ENCODE measurements around the gene CLN6.

The CLN6 gene

DNA sequence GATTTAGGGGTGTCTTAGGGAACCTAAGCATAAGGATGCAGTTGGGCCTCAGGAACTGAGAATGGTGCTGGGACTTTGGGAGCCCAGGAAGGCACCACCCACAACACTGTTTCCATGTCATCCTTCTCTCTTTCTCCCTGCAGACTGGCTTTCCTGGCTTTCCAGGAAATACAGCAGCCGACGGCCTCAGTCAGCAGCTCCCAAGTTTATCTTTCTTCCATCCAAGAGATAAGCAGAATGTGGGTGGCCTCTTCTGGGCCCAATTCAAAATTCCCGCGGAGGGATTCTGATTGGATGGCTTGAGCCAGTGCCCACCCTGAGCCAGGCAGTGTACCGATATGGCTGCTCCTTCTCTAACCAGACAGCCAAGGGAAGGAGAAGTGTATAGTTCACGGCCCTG is 4.5 kb upstream of the CLN6 start:
- no peak overlapping the region for H3K4me3 ChIP-seq (ENCODE audit: low read depth, low read length)
- TF ChIP-seq, protein P1, sequence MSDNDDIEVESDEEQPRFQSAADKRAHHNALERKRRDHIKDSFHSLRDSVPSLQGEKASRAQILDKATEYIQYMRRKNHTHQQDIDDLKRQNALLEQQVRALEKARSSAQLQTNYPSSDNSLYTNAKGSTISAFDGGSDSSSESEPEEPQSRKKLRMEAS (IDR thresholded peaks at IDR 0.05; ENCODE audit: low read depth, low read length), result no peak
- TF ChIP-seq MYC (IDR thresholded peaks at IDR 0.05; ENCODE audit: low read depth, low read length) (no peak), POLR2A (IDR thresholded peaks at IDR 0.05; ENCODE audit: extremely low read depth, insufficient read length) (no peak)
- TF ChIP-seq, protein P2, sequence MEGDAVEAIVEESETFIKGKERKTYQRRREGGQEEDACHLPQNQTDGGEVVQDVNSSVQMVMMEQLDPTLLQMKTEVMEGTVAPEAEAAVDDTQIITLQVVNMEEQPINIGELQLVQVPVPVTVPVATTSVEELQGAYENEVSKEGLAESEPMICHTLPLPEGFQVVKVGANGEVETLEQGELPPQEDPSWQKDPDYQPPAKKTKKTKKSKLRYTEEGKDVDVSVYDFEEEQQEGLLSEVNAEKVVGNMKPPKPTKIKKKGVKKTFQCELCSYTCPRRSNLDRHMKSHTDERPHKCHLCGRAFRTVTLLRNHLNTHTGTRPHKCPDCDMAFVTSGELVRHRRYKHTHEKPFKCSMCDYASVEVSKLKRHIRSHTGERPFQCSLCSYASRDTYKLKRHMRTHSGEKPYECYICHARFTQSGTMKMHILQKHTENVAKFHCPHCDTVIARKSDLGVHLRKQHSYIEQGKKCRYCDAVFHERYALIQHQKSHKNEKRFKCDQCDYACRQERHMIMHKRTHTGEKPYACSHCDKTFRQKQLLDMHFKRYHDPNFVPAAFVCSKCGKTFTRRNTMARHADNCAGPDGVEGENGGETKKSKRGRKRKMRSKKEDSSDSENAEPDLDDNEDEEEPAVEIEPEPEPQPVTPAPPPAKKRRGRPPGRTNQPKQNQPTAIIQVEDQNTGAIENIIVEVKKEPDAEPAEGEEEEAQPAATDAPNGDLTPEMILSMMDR (IDR thresholded peaks at IDR 0.05; ENCODE audit: low read depth, low read length), result no peak
- DNase-seq (ENCODE audit: low read depth), result no peak

DNA sequence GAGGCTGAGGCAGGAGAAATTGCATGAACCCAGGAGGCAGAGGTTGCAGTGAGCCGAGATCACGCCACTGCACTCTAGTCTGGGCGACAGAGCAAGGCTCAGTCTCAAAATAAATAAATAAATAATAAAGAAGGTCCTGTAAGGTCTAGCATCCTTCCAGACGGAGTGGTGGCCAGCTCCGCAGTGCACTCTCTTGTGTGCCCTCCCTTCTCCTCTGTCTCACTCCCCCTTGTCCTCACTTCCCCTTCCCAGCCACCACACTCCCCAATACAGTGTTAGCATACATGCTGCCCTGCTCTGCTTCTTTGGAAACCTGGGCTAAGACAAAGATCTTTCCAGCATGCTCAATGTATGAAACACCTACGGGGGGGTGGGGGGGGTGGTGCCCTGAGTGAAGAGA is 3.4 kb upstream of the CLN6 start:
- peak; percentile 87 for DNase-seq (ENCODE audit: low read depth)
- H3K4me3 ChIP-seq (ENCODE audit: low read depth, low read length), result no peak overlapping the region
- TF ChIP-seq, protein P1 (IDR thresholded peaks at IDR 0.05; ENCODE audit: low read depth, low read length), result no peak

DNA sequence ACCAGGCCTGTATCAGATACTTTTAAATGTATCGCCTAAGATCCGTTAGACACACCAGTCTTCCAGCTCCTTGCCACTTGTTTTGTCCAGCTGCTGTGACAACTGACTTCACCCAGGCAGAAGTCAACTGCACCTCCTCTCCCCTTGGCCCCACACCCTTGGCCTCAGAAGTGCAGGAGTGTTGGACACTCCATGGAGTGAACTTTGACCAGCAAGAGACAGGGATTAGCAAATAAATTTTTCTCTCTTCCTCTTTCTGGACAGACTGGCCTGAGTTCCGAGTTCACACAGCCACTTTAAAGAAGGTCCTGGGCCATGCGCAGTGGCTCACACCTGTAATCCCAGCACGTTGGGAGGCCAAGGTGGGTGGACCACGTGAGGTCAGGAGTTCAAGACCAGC is 2.9 kb upstream of the CLN6 start:
- DNase-seq (ENCODE audit: low read depth), result peak; percentile 51
- H3K4me3 ChIP-seq (ENCODE audit: low read depth, low read length), result no peak overlapping the region
- TF ChIP-seq, protein P1 (IDR thresholded peaks at IDR 0.05; ENCODE audit: low read depth, low read length), result no peak
- TF ChIP-seq POLR2A (IDR thresholded peaks at IDR 0.05; ENCODE audit: extremely low read depth, insufficient read length), result no peak
- no peak for TF ChIP-seq MYC (IDR thresholded peaks at IDR 0.05; ENCODE audit: low read depth, low read length)
- TF ChIP-seq, protein P2 (IDR thresholded peaks at IDR 0.05; ENCODE audit: low read depth, low read length), result no peak

DNA sequence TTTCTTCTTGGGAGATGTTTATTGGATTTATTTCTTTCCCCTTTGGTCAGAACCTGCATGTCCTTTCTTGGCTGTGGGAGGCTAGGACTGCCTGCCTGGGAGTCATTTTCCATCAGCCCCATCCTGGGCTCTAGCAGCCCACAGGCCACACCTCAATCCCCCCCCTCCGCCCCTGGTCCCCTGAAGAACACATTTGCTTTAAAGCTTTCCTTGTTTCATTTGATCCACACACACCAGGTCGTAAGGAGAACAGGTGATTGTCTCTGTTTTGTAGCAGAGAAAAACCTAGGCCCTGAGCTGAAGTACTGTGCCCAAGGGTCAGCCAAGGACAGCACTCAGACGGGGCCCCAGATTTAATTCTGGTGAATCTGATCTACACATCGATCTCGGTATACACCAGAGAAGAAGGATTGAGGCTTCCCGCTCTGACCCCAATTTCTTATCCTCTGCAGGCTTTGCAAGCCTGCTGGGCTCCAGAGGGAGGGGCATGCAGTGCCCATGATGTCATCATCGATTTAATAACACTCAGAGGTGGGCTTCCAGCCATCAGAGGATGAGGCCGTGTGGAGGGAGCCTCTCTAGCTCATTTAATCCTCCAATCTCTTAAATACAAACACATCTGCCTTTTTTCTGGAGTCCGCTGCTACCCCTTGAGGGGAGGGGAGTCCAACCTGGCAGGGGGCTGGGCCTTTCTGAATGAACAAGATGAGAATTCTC is 1.7 kb upstream of the CLN6 start:
- no peak for DNase-seq (ENCODE audit: low read depth)
- TF ChIP-seq POLR2A (IDR thresholded peaks at IDR 0.05; ENCODE audit: extremely low read depth, insufficient read length), result no peak
- TF ChIP-seq, protein P2 (IDR thresholded peaks at IDR 0.05; ENCODE audit: low read depth, low read length), result no peak
- no peak for TF ChIP-seq MYC (IDR thresholded peaks at IDR 0.05; ENCODE audit: low read depth, low read length)
- TF ChIP-seq, protein P1 (IDR thresholded peaks at IDR 0.05; ENCODE audit: low read depth, low read length), result no peak
- no peak overlapping the region for H3K4me3 ChIP-seq (ENCODE audit: low read depth, low read length)

DNA sequence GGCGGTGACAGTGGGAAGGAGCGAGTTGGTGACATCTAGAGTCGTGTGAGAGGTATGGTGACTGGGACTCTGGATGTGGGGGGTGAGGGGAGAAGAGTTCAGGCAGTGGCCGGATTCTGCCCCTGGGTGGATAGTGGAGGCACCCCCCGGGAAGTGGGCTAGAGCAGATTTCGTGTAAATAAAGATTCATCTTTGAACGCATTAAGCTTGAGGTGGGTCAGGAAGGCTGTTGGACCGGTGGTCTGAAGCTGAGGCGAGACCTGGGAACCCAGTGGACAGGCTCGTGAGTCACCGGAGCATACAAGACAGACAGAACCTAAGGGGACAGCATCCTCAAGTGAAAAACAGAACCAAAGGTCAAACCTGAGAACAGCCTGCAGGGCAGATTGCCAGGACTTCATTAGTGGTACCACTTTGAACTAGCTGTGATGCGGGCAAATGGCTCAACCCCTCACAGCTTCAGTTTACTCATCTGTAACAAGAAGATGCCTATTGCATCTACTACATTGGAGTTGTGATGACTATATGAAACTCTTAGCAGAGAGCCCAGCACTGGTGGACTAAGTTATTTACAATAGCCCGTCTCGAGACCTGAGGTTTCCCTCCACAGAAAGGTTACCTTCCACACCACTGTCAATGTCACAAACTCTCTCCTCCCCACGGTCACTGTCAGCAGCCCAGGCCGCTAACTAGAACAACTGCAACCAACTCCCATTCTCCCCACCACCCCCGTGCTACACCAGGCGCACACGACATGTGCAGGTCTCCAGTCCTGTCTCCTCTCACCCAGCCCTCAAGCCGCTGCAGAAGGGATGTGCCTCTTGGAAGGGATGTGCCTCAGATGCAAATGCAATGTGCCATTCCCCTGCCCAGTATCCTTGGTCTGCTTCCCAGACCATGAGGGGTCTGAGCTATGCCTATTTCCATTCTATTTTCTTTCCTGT is 901 bp upstream of the CLN6 start:
- H3K4me3 ChIP-seq (ENCODE audit: low read depth, low read length), result peak overlapping the region; percentile 66
- TF ChIP-seq POLR2A (IDR thresholded peaks at IDR 0.05; ENCODE audit: extremely low read depth, insufficient read length), result no peak
- TF ChIP-seq, protein P1 (IDR thresholded peaks at IDR 0.05; ENCODE audit: low read depth, low read length), result no peak
- no peak for TF ChIP-seq MYC (IDR thresholded peaks at IDR 0.05; ENCODE audit: low read depth, low read length)
- TF ChIP-seq, protein P2 (IDR thresholded peaks at IDR 0.05; ENCODE audit: low read depth, low read length), result no peak
- peak; percentile 23 for DNase-seq (ENCODE audit: low read depth)

DNA sequence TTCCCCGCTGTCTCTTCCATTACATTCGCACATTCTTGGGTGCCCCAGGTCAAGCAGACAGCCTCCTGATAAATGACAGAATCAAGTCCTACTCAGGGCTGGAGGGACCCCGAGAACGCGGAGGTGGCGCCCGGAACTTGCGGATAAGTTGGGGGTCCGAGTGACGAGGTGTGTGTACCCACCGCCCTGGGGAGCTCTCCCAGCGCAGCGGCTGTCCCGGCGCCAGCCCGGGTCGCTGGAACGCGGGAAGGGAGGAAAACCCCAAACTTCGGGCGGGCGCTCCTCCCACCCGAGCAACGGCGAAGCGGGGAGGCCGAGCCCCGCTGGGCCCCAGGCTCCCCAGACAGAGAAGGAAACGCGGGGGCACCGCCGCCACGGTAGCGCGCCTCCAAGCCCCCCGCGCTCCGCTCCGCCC is 550 bp downstream of the CLN6 start:
- TF ChIP-seq, protein P1 (IDR thresholded peaks at IDR 0.05; ENCODE audit: low read depth, low read length), result no peak
- TF ChIP-seq, protein P2 (IDR thresholded peaks at IDR 0.05; ENCODE audit: low read depth, low read length), result no peak
- TF ChIP-seq MYC (IDR thresholded peaks at IDR 0.05; ENCODE audit: low read depth, low read length) (no peak), POLR2A (IDR thresholded peaks at IDR 0.05; ENCODE audit: extremely low read depth, insufficient read length) (no peak)
- H3K4me3 ChIP-seq (ENCODE audit: low read depth, low read length), result peak overlapping the region; percentile 83
- peak; percentile 49 for DNase-seq (ENCODE audit: low read depth)
